Right lobe of liver (tissue), 4 donors: Measurements from ENCODE around the gene HNRNPA3.
"Not testable (repeated sequence)": the region's sequence is repeated elsewhere in the genome, so short reads cannot be mapped to it uniquely, and the experiment has no call there.

Experiments used
- CTCF ChIP-seq, 4 donors: fragments of 200-600 bp in 3 of 4; fragments of 450-650 bp in 1 of 4; IDR thresholded peaks; one replicate each; pipeline versions ENCODE4 v1.5.1 to v1.8.0; 2016 to 2022; ENCODE audit warnings: antibody characterized with exemption in 4 of 4, mild to moderate bottlenecking in 2 of 4
- POLR2A ChIP-seq: fragments of 450-650 bp; IDR thresholded peaks from one replicate; pipeline ENCODE4 v1.6.1; 2017; ENCODE audit warnings: antibody characterized with exemption, mild to moderate bottlenecking
- donor health status: DM: no; HTN: no; CAD: no.
- donor health status: DM: no; HTN: no; CAD: no.
- donor health status: DM: no; HTN: yes; CAD: no.

- TF ChIP-seq CTCF (IDR thresholded peaks at IDR 0.05); POLR2A: not testable (repeated sequence)
These were observed 7.2 kb downstream of the HNRNPA3 start for GRCh38 chr2:177219787-177220186.
